Mesendoderm (in vitro differentiated cells): ENCODE measurements around the gene NLGN1.

Experiments
- DNase-seq: peaks from one replicate; pipeline ENCODE4 v3.0.0; 2013
- H2AK5ac ChIP-seq: 2 replicates; pipeline ENCODE4 v1.6.1; 2013; ENCODE audit warnings: low read length, inconsistent platforms
- H2BK120ac ChIP-seq: 2 replicates; pipeline ENCODE4 v1.6.1; 2013; ENCODE audit warnings: low read depth, mild to moderate bottlenecking, low read length, moderate library complexity, mixed read lengths
- H2BK15ac ChIP-seq: replicated peaks from 2 replicates; pipeline ENCODE4 v1.6.1; 2013; ENCODE audit warnings: low read depth, mild to moderate bottlenecking, moderate library complexity
- H2BK5ac ChIP-seq: 2 replicates; pipeline ENCODE4 v1.6.1; 2013; ENCODE audit warnings: low read length, inconsistent platforms
- H3K18ac ChIP-seq: 2 replicates; pipeline ENCODE4 v1.6.1; 2013; ENCODE audit warnings: mild to moderate bottlenecking, low read length, mixed read lengths
- H3K23ac ChIP-seq: one replicate; pipeline ENCODE4 v1.6.1; 2013; ENCODE audit warnings: low read length
- H3K27ac ChIP-seq: 2 replicates; pipeline ENCODE4 v1.5.1; 2013; ENCODE audit warnings: low read depth, mild to moderate bottlenecking, inconsistent platforms, low read length, moderate library complexity
- H3K27me3 ChIP-seq: 2 replicates; pipeline ENCODE4 v1.6.1; 2013; ENCODE audit warnings: low read length, control low read depth, mild to moderate bottlenecking, inconsistent platforms; ENCODE audit not compliant: insufficient read depth, poor library complexity
- H3K36me3 ChIP-seq: 2 replicates; pipeline ENCODE4 v1.6.1; 2013; ENCODE audit warnings: low read length, inconsistent platforms; ENCODE audit not compliant: control insufficient read depth, insufficient read depth
- H3K4ac ChIP-seq: one replicate; pipeline ENCODE4 v1.6.1; 2013; ENCODE audit warnings: low read depth, mild to moderate bottlenecking, low read length, moderate library complexity
- H3K4me1 ChIP-seq: 2 replicates; pipeline ENCODE4 v1.6.1; 2013; ENCODE audit warnings: low read depth, low read length, inconsistent platforms; ENCODE audit not compliant: control insufficient read depth
- H3K4me2 ChIP-seq: 2 replicates; pipeline ENCODE4 v1.6.1; 2013; ENCODE audit warnings: low read length
- H3K4me3 ChIP-seq: 2 replicates; pipeline ENCODE4 v1.5.1; 2013; ENCODE audit warnings: mild to moderate bottlenecking, low read length
- H3K56ac ChIP-seq: one replicate; pipeline ENCODE4 v1.6.1; 2013; ENCODE audit warnings: low read length
- H3K79me1 ChIP-seq: 2 replicates; pipeline ENCODE4 v1.6.1; 2013; ENCODE audit warnings: low read length, inconsistent platforms
- H3K79me2 ChIP-seq: 2 replicates; pipeline ENCODE4 v1.6.1; 2013; ENCODE audit warnings: mild to moderate bottlenecking, low read length; ENCODE audit not compliant: control insufficient read depth, insufficient read depth
- H3K9ac ChIP-seq: 2 replicates; pipeline ENCODE4 v1.6.1; 2013; ENCODE audit warnings: low read length, inconsistent platforms
- H4K5ac ChIP-seq: one replicate; pipeline ENCODE4 v1.6.1; 2013; ENCODE audit warnings: low read length
- H4K8ac ChIP-seq: one replicate; pipeline ENCODE4 v1.6.1; 2013; ENCODE audit warnings: low read depth, mild to moderate bottlenecking, control low read depth, low read length, moderate library complexity
- WGBS: extraction: QIAGEN DNeasy Blood & Tissue Kit; methylation state at CpG from one replicate; pipeline ENCODE4 v1.1.7; 2013; ENCODE audit warnings: low lambda C conversion rate, missing lambda C conversion rate; ENCODE audit not compliant: insufficient coverage; ENCODE audit errors: extremely low coverage; 5-methylcytosine and 5-hydroxymethylcytosine counted together

NLGN1 gene

GRCh38 chr3:173730391-173730790 is 332.8 kb downstream of the NLGN1 start:
- no peaks in the 10 kb centered on the region for H3K79me2 ChIP-seq
- WGBS: no CpG with 5 or more reads among the region's 2 CpGs
- H2BK120ac ChIP-seq: no peak overlapping the region
- H3K56ac ChIP-seq: no peak overlapping the region
- H3K27ac ChIP-seq: no peak overlapping the region
- DNase-seq: no peak
- no peaks in the 10 kb centered on the region for H3K36me3 ChIP-seq
- H4K8ac ChIP-seq: no peak overlapping the region
- H3K23ac ChIP-seq: no peak overlapping the region
- no peak overlapping the region for H2BK15ac ChIP-seq
- no peak overlapping the region for H3K9ac ChIP-seq
- no peak overlapping the region for H3K4me2 ChIP-seq
- H4K5ac ChIP-seq: no peak overlapping the region
- no peak overlapping the region for H2AK5ac ChIP-seq
- no peak overlapping the region for H2BK5ac ChIP-seq
- no peak overlapping the region for H3K18ac ChIP-seq
- H3K4me3 ChIP-seq: no peak overlapping the region
- no peak overlapping the region for H3K4ac ChIP-seq
- no peaks in the 10 kb centered on the region for H3K4me1 ChIP-seq
- H3K79me1 ChIP-seq: no peaks in the 10 kb centered on the region
- H3K27me3 ChIP-seq: no peaks in the 10 kb centered on the region

- H3K9ac ChIP-seq: no peak overlapping the region
- H2BK15ac ChIP-seq: no peak overlapping the region
- no peak overlapping the region for H3K18ac ChIP-seq
- H3K27ac ChIP-seq: no peak overlapping the region
- no peak overlapping the region for H2BK5ac ChIP-seq
- H3K79me1 ChIP-seq: no peaks in the 10 kb centered on the region
- no peak overlapping the region for H2AK5ac ChIP-seq
- H3K4me2 ChIP-seq: no peak overlapping the region
- H4K8ac ChIP-seq: no peak overlapping the region
- no peaks in the 10 kb centered on the region for H3K4me1 ChIP-seq
- no peak overlapping the region for H3K4me3 ChIP-seq
- H3K36me3 ChIP-seq: no peaks in the 10 kb centered on the region
- H2BK120ac ChIP-seq: no peak overlapping the region
- H3K27me3 ChIP-seq: no peaks in the 10 kb centered on the region
- no peak overlapping the region for H4K5ac ChIP-seq
- no peaks in the 10 kb centered on the region for H3K79me2 ChIP-seq
- peak; percentile 43 for DNase-seq
- H3K23ac ChIP-seq: no peak overlapping the region
- no CpG with 5 or more reads among the region's 4 CpGs for WGBS
- H3K56ac ChIP-seq: no peak overlapping the region
- H3K4ac ChIP-seq: no peak overlapping the region
Measured at GRCh38 chr3:173732237-173732636, 334.7 kb downstream of the NLGN1 start.

- peak; percentile 42 for DNase-seq
- no peak overlapping the region for H2BK15ac ChIP-seq
- no peak overlapping the region for H2BK120ac ChIP-seq
- no peak overlapping the region for H3K27ac ChIP-seq
- no peak overlapping the region for H3K4me3 ChIP-seq
- no peak overlapping the region for H2BK5ac ChIP-seq
- no peak overlapping the region for H2AK5ac ChIP-seq
- H3K4ac ChIP-seq: no peak overlapping the region
- H3K4me1 ChIP-seq: no peaks in the 10 kb centered on the region
- H3K18ac ChIP-seq: no peak overlapping the region
- WGBS: no CpG with 5 or more reads among the region's 1 CpG
- H3K9ac ChIP-seq: no peak overlapping the region
- H3K79me1 ChIP-seq: no peaks in the 10 kb centered on the region
- no peak overlapping the region for H4K5ac ChIP-seq
- no peak overlapping the region for H3K56ac ChIP-seq
- no peaks in the 10 kb centered on the region for H3K27me3 ChIP-seq
- no peak overlapping the region for H3K4me2 ChIP-seq
- H3K79me2 ChIP-seq: no peaks in the 10 kb centered on the region
- no peak overlapping the region for H4K8ac ChIP-seq
- no peaks in the 10 kb centered on the region for H3K36me3 ChIP-seq
- H3K23ac ChIP-seq: no peak overlapping the region
Measured at GRCh38 chr3:173733029-173733652, 335.6 kb downstream of the NLGN1 start.

- no peak overlapping the region for H3K18ac ChIP-seq
- no peaks in the 10 kb centered on the region for H3K4me1 ChIP-seq
- H3K36me3 ChIP-seq: no peaks in the 10 kb centered on the region
- no peak overlapping the region for H3K9ac ChIP-seq
- no peak overlapping the region for H3K27ac ChIP-seq
- WGBS: no CpG with 5 or more reads among the region's 1 CpG
- H2BK5ac ChIP-seq: no peak overlapping the region
- no peak overlapping the region for H3K4ac ChIP-seq
- no peak overlapping the region for H4K8ac ChIP-seq
- H3K4me3 ChIP-seq: no peak overlapping the region
- H4K5ac ChIP-seq: no peak overlapping the region
- H3K79me2 ChIP-seq: no peaks in the 10 kb centered on the region
- no peak overlapping the region for H2BK15ac ChIP-seq
- H3K23ac ChIP-seq: no peak overlapping the region
- H3K79me1 ChIP-seq: no peaks in the 10 kb centered on the region
- no peak overlapping the region for H2AK5ac ChIP-seq
- H3K4me2 ChIP-seq: no peak overlapping the region
- H3K56ac ChIP-seq: no peak overlapping the region
- no peaks in the 10 kb centered on the region for H3K27me3 ChIP-seq
- H2BK120ac ChIP-seq: no peak overlapping the region
- no peak for DNase-seq
Measured at GRCh38 chr3:173734473-173734872, 336.9 kb downstream of the NLGN1 start.

GRCh38 chr3:173734895-173735294 is 337.4 kb downstream of the NLGN1 start:
- H4K8ac ChIP-seq: no peak overlapping the region
- H3K4ac ChIP-seq: no peak overlapping the region
- no peak overlapping the region for H3K4me2 ChIP-seq
- no peaks in the 10 kb centered on the region for H3K27me3 ChIP-seq
- no peak overlapping the region for H3K4me3 ChIP-seq
- no peak overlapping the region for H3K9ac ChIP-seq
- H3K79me1 ChIP-seq: no peaks in the 10 kb centered on the region
- H3K56ac ChIP-seq: no peak overlapping the region
- H2AK5ac ChIP-seq: no peak overlapping the region
- no peak overlapping the region for H3K27ac ChIP-seq
- no peaks in the 10 kb centered on the region for H3K79me2 ChIP-seq
- no peak overlapping the region for H2BK15ac ChIP-seq
- H2BK5ac ChIP-seq: no peak overlapping the region
- H3K36me3 ChIP-seq: no peaks in the 10 kb centered on the region
- H3K23ac ChIP-seq: no peak overlapping the region
- H3K18ac ChIP-seq: no peak overlapping the region
- no peaks in the 10 kb centered on the region for H3K4me1 ChIP-seq
- no peak overlapping the region for H4K5ac ChIP-seq
- no peak for DNase-seq
- no peak overlapping the region for H2BK120ac ChIP-seq
- WGBS: no CpG with 5 or more reads among the region's 1 CpG

- Histone ChIP-seq H4K8ac (no peak overlapping the region), H3K79me2 (no peaks in the 10 kb centered on the region), H3K9ac (no peak overlapping the region), H2BK120ac (no peak overlapping the region), H3K56ac (no peak overlapping the region), H2BK15ac (no peak overlapping the region), H3K18ac (no peak overlapping the region), H4K5ac (no peak overlapping the region), H3K23ac (no peak overlapping the region), H3K4me2 (no peak overlapping the region), H3K36me3 (no peaks in the 10 kb centered on the region), H3K4me1 (no peaks in the 10 kb centered on the region), H2BK5ac (no peak overlapping the region), H3K27ac (no peak overlapping the region), H2AK5ac (no peak overlapping the region), H3K4ac (no peak overlapping the region), H3K4me3 (no peak overlapping the region), H3K79me1 (no peaks in the 10 kb centered on the region), H3K27me3 (no peaks in the 10 kb centered on the region)
- no peak for DNase-seq
- no CpG with 5 or more reads among the region's 1 CpG for WGBS
Measured at GRCh38 chr3:173735841-173736240, 338.3 kb downstream of the NLGN1 start.
